Measurements from ENCODE around the gene RGS1. TPM values are rescaled to one million over a fixed set of nuclear protein-coding genes. Genes with fewer than 3 reads are reported as not detected.

RGS1 gene
- total RNA-seq, 1 donor from 2014 or later, result not detected

- no peak overlapping the region for H3K4me3 ChIP-seq (ENCODE audit: low read depth, low read length)
- DNase-seq (ENCODE audit: low read depth), result no peak
- TF ChIP-seq CTCF (conservative IDR thresholded peaks at IDR 0.05; ENCODE audit: low read depth, low read length), result no peak
Measured at GRCh38 chr1:192620071-192620635, 44.6 kb downstream of the RGS1 start.

GRCh38 chr1:192626366-192627179 lies 51.0 kb downstream of the RGS1 start:
- no peak for DNase-seq (ENCODE audit: low read depth)
- TF ChIP-seq CTCF (conservative IDR thresholded peaks at IDR 0.05; ENCODE audit: low read depth, low read length), result no peak
- no peak overlapping the region for H3K4me3 ChIP-seq (ENCODE audit: low read depth, low read length)

GRCh38 chr1:192627901-192628300 lies 52.3 kb downstream of the RGS1 start:
- no peak for DNase-seq (ENCODE audit: low read depth)
- no peak overlapping the region for H3K4me3 ChIP-seq (ENCODE audit: low read depth, low read length)
- no peak for TF ChIP-seq CTCF (conservative IDR thresholded peaks at IDR 0.05; ENCODE audit: low read depth, low read length)

GRCh38 chr1:192628396-192629057 lies 53.0 kb downstream of the RGS1 start:
- no peak for TF ChIP-seq CTCF (conservative IDR thresholded peaks at IDR 0.05; ENCODE audit: low read depth, low read length)
- no peak overlapping the region for H3K4me3 ChIP-seq (ENCODE audit: low read depth, low read length)
- DNase-seq (ENCODE audit: low read depth), result no peak

GRCh38 chr1:192629612-192630011 lies 54.0 kb downstream of the RGS1 start:
- H3K4me3 ChIP-seq (ENCODE audit: low read depth, low read length), result no peak overlapping the region
- no peak for TF ChIP-seq CTCF (conservative IDR thresholded peaks at IDR 0.05; ENCODE audit: low read depth, low read length)
- no peak for DNase-seq (ENCODE audit: low read depth)

Other genes starting within 250 kb of the RGS1 start
- gene RGS13, start 60.4 kb downstream of the RGS1 start, total RNA-seq, result not detected in 2 replicates
- 6.3 and 7.5 TPM in 2 replicates for gene RGS2, start 233.3 kb downstream of the RGS1 start, total RNA-seq

Measured in epithelial cell of proximal tubule (primary cell).